CD4-positive, alpha-beta T cell treated with Interleukin-2 at 100 ng/mL for 4 hours (primary cell): Measurements from ENCODE around the gene RBM47.

Experiments used
- DNase-seq: peaks from one replicate; pipeline ENCODE4 v3.0.0-alpha.2; 2020; ENCODE audit warnings: low spot score

RBM47 gene

GRCh38 chr4:40623707-40624106 lies 6.0 kb downstream of the RBM47 start:
- DNase-seq, result no peak

GRCh38 chr4:40622913-40623312 lies 6.8 kb downstream of the RBM47 start:
- no peak for DNase-seq

DNA sequence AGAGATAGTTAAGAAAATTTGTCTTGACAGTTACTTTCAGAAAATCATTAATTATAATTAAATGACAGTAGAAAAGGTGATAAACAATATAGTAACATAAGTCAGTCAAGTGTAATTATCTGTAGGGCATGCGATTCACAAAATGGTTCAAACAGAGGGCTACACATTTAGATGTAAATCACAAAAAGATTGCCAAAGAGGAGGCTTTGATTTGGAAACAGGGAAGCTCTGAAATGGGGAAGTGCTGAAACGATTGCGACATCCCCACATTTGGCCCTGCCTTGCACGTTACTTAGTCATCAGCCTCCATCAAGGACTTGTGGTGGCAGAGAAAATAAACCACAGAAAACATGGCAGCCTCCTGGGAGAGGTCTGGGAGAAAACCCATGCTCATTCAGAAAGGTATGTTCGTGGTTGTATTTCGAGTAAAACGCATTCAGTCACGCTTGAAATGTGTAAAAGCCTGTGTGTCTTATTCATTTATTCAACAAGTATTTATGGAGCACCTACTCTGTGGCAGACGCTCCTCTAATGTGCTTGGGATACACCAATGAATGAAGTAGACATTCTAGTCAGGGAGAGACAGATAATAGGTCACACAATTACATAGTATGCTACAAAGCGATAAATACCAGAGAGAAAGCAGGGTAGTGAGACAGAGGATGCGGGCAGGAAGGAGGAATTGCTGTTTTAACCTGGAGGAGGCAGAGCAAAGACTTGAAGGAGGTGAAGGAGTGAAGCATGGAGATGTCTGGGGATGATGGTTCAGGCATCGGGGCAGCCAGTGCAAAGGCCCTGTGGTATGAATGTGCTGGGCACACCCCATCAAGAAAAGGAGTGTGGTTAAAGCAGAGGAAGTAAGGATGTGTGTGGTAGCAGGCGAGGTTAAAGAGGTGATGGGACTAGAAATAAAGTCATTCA lies 7.8 kb downstream of the RBM47 start:
- peak; percentile 16 for DNase-seq

DNA sequence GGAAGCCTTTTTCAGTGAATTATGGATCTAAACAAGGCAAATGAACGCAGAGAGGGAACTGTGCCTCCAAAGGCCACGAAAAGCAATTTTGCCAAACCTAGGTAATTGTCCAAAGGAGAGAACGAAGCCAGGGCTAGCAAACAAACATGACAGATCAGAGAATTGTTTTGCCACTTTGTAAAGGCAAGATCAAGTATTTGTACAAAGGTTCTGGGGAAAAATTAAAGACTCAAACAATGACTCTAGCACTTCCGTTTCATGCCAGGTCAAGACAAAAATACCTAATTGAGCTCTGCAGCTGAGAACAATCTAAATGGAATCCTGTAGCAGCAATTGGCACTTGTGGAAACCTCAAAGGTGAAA lies 8.5 kb downstream of the RBM47 start:
- no peak for DNase-seq

DNA sequence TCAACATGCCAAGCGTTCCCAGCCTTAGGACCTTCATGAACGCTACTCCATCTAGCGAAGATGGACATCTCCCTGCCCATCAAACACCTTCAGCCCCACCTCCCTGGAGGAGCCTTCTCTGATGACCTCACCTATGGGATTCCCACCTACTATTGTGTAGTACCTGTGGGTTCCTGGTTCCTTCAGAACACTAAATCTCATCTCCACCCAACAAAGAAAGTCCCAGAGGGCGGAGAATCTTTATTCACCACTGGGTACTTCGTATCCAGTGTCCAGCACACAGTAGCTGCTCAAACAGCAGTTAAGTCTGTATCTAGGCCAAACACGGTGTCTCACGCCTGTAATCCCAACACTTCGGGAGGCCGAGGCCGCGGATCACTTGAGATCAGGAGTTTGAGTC lies 10.1 kb downstream of the RBM47 start:
- DNase-seq, result no peak

- no peak for DNase-seq
Observed at GRCh38 chr4:40617872-40618271, 11.8 kb downstream of the RBM47 start.

GRCh38 chr4:40614031-40614430 lies 15.6 kb downstream of the RBM47 start:
- DNase-seq, result no peak

DNA sequence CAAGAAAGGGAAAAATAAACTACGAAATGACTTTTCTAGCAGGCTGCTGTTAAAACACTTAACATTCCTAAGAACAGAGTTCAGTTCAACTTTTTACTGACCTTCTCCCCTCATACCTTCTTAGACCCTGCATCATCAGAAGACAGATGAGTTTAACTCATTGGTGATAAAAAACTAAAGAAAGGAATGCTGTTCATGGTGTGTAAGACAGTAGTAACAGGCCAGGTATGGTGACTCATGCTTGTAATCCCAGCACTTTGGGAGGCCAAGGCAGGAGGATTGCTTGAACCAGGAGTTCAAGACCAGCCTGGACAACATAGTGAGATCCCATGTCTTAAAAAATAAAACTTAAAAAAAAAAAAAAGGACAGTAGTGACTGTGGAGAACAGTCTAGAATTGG lies 16.2 kb downstream of the RBM47 start:
- no peak for DNase-seq

GRCh38 chr4:40612831-40613230 lies 16.8 kb downstream of the RBM47 start:
- no peak for DNase-seq

DNA sequence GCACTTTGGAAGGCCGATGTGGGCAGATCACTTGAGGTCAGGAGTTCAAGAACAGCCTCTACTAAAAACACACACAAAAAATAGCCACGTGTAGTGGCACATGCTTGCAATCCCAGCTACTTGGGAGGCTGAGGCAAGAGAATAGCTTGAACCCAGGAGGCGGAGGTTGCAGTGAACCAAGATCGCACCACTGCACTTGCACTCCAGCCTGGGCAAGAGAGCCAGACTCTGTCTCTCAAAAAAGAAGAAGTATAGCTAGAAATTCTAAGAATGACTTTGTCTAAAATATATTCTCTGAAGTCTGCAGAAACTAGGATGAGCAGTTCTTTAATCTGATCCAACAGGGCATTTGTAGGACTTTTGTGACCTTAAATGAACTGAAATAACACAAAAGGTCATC lies 17.4 kb downstream of the RBM47 start:
- DNase-seq, result no peak

DNA sequence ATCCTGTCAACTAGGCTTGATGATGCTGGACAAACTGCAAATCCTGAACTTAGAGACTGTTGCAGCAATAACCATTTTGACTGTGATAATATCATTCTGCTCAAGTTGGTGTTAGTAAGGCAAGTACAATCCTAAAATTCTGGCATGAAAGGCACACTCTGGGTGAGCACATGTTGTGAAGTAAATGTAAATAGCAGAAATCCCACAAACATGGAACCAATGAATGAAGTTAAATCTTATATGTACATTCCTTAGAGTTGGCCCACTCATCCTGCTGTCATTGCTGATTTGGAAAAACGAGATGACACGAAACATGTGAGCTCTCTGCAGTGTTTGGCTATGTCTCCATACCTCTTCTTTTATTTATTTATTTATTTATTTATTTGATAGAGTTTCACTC lies 21.0 kb downstream of the RBM47 start:
- no peak for DNase-seq

DNA sequence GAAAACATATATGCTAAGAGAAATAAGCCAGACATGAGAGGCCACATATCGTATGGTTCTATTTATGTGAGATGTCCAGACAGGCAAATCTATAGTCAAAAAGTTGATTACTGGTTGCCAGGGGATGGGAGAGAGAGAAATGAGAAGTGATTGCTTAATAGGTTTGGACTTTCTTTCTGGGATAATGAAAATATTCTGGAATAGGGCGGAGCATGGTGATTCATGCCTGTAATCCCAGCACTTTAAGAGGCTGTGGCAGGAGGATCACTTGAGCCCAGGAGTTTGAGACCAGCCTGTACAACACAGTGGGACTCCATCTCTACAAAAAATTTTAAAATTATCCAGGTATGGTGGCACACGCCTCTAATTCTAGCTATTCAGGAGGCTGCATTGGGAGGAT lies 22.4 kb downstream of the RBM47 start:
- no peak for DNase-seq

DNA sequence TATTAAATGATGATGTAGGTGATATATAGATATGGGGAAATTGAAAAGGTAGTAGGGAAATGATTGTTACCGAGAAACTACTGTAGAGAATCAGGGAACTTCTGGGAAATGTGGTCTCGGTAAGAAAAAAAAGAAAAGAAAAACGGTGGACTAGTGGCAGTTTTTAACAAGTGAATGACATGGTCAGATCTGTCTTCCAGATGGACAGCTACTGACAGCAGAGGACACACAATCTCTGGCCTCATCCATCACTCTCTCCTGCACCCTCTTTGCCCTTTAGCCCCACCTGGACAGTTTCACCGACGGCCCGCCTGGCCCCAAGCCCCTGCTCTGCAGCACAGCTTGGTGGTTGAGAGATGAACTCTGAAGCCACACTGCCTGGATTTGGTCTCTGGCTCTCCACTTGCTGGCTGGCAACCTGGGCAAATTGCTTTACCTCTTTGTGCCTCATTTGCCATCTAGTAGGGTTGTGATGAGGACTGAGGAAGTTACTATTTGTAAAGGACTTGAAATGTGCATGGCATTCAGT lies 23.4 kb downstream of the RBM47 start:
- no peak for DNase-seq

- no peak for DNase-seq
Observed at GRCh38 chr4:40603281-40603680, 26.4 kb downstream of the RBM47 start.

- DNase-seq, result no peak
Observed at GRCh38 chr4:40601641-40602040, 28.0 kb downstream of the RBM47 start.

- DNase-seq, result no peak
Observed at GRCh38 chr4:40600850-40601249, 28.8 kb downstream of the RBM47 start.

DNA sequence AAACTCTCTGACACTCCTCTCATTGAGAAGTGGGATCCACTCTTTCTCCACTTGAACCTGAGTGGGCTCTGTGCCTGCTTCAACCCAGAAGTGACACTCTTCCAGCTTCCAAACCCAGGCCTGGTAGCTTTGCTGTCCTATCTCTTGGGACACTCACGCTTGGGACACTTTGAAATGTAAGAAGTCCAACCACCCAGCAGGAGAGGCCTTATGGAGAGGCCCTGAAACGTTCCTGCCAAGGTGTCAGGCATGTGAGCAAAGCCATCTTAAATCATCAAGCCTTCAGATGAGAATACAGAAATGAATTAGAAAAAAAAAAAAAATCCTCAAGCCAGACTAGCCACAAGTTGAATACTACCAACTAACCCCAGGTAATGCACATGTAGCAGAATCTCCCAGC lies 30.2 kb downstream of the RBM47 start:
- no peak for DNase-seq

- DNase-seq, result no peak
Observed at GRCh38 chr4:40596522-40596921, 33.1 kb downstream of the RBM47 start.

DNA sequence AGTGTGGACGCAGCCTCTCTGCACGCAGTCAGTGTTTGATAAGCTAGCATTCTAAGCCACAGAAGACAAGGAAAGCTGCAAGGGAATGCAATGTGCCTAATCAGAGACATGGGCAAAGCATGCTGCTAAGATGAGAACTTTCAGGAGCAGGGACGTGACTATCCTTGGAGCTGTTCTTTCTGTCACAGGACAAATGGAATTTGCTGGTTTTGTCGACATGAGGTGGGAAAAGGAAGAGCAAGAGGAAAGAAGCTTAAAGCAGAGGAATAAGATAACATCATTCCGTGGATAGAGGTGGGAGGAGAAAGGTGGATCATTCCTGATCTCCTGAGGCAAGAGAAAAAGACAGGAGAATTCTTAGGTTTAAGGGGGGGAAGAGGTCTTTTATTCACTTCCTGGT lies 33.7 kb downstream of the RBM47 start:
- no peak for DNase-seq

GRCh38 chr4:40594261-40595178 lies 35.1 kb downstream of the RBM47 start:
- DNase-seq, result no peak

- no peak for DNase-seq
Observed at GRCh38 chr4:40592034-40592433, 37.6 kb downstream of the RBM47 start.

DNA sequence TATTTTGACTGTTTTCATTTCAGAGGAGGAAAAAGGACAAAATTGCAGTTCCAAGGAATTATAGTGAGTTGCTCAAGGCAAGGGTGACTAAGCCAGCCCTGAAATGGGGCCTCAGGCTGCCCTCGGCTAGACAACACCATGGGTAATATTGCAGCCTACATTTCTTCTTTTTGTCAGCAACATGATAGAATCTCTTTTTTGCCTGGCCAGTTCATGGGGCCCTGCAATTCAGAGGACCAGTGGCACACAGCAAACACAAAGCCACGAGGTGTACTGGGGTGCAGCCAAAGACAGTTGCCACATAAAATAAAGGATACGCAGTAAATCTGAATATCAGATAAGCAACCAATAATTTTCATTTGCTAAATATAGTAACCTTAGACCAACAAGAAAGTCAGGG lies 41.8 kb downstream of the RBM47 start:
- DNase-seq, result no peak

- DNase-seq, result no peak
Observed at GRCh38 chr4:40587351-40587750, 42.3 kb downstream of the RBM47 start.
